ENCODE results near the gene SDK1. TPM values are rescaled to one million over a fixed set of nuclear protein-coding genes. Genes with fewer than 3 reads are reported as not detected.

SDK1 gene
- total RNA-seq, 2 experiments from 2014 or later, result 0.19 to 0.36 TPM

- DNase-seq (ENCODE audit: low spot score), result no peak
- Histone ChIP-seq H3K27ac (ENCODE audit: low read depth, low read length, poor library complexity, severe bottlenecking) (no peak overlapping the region), H3K9me3 (ENCODE audit: low read length) (no peaks in the 10 kb centered on the region), H3K4me1 (ENCODE audit: insufficient read depth, low read length, poor library complexity, severe bottlenecking) (no peaks in the 10 kb centered on the region), H3K4me3 (ENCODE audit: low read depth, low read length, poor library complexity, severe bottlenecking) (no peak overlapping the region), H3K36me3 (ENCODE audit: insufficient read depth, low read length) (no peaks in the 10 kb centered on the region), H3K9me2 (ENCODE audit: insufficient read depth, low read length) (no peaks in the 10 kb centered on the region), H3K79me2 (ENCODE audit: insufficient read depth, low read depth, low read length) (no peaks in the 10 kb centered on the region), H2AFZ (ENCODE audit: low read length) (no peak overlapping the region), H4K20me1 (ENCODE audit: insufficient read depth, low read length) (no peaks in the 10 kb centered on the region), H3K4me2 (ENCODE audit: low read length) (no peak overlapping the region)
- BruUV-seq (replicated peaks), result no TSS peak
- TF ChIP-seq, protein P1, sequence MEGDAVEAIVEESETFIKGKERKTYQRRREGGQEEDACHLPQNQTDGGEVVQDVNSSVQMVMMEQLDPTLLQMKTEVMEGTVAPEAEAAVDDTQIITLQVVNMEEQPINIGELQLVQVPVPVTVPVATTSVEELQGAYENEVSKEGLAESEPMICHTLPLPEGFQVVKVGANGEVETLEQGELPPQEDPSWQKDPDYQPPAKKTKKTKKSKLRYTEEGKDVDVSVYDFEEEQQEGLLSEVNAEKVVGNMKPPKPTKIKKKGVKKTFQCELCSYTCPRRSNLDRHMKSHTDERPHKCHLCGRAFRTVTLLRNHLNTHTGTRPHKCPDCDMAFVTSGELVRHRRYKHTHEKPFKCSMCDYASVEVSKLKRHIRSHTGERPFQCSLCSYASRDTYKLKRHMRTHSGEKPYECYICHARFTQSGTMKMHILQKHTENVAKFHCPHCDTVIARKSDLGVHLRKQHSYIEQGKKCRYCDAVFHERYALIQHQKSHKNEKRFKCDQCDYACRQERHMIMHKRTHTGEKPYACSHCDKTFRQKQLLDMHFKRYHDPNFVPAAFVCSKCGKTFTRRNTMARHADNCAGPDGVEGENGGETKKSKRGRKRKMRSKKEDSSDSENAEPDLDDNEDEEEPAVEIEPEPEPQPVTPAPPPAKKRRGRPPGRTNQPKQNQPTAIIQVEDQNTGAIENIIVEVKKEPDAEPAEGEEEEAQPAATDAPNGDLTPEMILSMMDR (conservative IDR thresholded peaks at IDR 0.05; ENCODE audit: low read length), result no peak
- no peak for TF ChIP-seq EZH2phosphoT487 (IDR thresholded peaks at IDR 0.05; ENCODE audit: borderline replicate concordance, low read depth, low read length)
- ChIA-PET POLR2A (no interaction called here), CTCF (ENCODE audit: unreplicated experiment) (no interaction called here)
- intact Hi-C loops (cut with micrococcal nuclease; ENCODE audit: unreplicated experiment), result no loop called here
Measured at GRCh38 chr7:4144172-4144701, 843.2 kb downstream of the SDK1 start.

DNA sequence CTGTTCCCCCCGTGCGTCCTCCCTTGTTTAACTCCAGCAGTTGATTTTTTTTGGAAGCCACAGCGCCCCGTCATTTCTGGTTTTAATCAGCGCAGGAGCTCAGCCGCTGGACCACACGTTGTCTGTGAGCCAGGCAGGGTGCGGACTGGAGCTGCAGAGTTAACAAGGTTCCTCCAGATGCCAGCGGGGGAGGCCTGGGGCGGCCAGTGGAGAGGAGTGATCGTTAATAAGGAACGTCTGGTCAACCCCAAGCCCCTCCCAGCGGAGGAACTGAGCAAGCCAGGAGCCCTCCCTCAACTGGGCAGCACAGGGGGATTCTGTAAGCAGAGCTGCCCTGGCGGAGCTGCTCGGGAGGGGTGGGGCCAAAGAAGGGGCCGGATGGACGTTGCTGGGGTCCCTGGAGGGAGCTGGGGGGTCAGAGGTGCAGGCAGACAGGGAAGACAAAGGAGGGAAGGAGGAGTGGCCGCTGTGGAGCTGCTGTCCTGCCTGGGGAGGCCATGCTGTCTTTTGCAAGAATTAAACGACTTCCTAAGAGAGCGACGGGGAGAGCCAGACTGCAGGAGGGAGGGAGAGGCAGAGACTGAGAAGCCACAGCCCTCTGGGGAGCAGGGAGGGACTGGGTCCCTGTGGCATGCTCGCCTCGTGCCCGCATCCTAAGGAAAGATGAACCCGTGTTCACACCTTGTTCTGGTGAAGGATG is 843.9 kb downstream of the SDK1 start:
- no TSS peak for BruUV-seq (replicated peaks)
- Histone ChIP-seq H4K20me1 (ENCODE audit: insufficient read depth, low read length) (no peaks in the 10 kb centered on the region), H2AFZ (ENCODE audit: low read length) (no peak overlapping the region), H3K4me3 (ENCODE audit: low read depth, low read length, poor library complexity, severe bottlenecking) (no peak overlapping the region), H3K4me2 (ENCODE audit: low read length) (no peak overlapping the region), H3K79me2 (ENCODE audit: insufficient read depth, low read depth, low read length) (no peaks in the 10 kb centered on the region), H3K27ac (ENCODE audit: low read depth, low read length, poor library complexity, severe bottlenecking) (no peak overlapping the region), H3K9me3 (ENCODE audit: low read length) (no peaks in the 10 kb centered on the region), H3K9me2 (ENCODE audit: insufficient read depth, low read length) (no peaks in the 10 kb centered on the region), H3K4me1 (ENCODE audit: insufficient read depth, low read length, poor library complexity, severe bottlenecking) (no peaks in the 10 kb centered on the region), H3K36me3 (ENCODE audit: insufficient read depth, low read length) (no peaks in the 10 kb centered on the region)
- ChIA-PET CTCF (ENCODE audit: unreplicated experiment) (no interaction called here), POLR2A (no interaction called here)
- TF ChIP-seq, protein P1 (conservative IDR thresholded peaks at IDR 0.05; ENCODE audit: low read length), result no peak
- no peak for TF ChIP-seq EZH2phosphoT487 (IDR thresholded peaks at IDR 0.05; ENCODE audit: borderline replicate concordance, low read depth, low read length)
- intact Hi-C loops (cut with micrococcal nuclease; ENCODE audit: unreplicated experiment), result no loop called here
- DNase-seq (ENCODE audit: low spot score), result no peak

DNA sequence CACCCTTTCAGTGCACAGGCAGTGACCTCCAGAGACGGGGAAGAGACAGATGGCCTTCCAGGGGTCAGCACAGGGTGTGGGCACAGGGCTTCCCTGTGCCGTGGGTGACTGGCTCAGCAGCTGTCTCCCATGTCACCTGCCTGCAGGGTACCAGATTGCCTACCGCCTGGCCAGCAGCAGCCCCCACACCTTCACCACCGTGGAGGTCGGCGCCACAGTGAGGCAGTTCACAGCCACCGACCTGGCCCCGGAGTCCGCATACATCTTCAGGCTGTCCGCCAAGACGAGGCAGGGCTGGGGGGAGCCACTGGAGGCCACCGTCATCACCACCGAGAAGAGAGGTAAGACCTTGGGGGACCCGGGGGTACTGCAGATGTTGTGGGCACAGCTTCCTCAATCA is 844.5 kb downstream of the SDK1 start:
- Histone ChIP-seq H3K4me3 (ENCODE audit: low read depth, low read length, poor library complexity, severe bottlenecking) (no peak overlapping the region), H3K79me2 (ENCODE audit: insufficient read depth, low read depth, low read length) (no peaks in the 10 kb centered on the region), H3K4me2 (ENCODE audit: low read length) (no peak overlapping the region), H3K4me1 (ENCODE audit: insufficient read depth, low read length, poor library complexity, severe bottlenecking) (no peaks in the 10 kb centered on the region), H3K9me3 (ENCODE audit: low read length) (no peaks in the 10 kb centered on the region), H3K36me3 (ENCODE audit: insufficient read depth, low read length) (no peaks in the 10 kb centered on the region), H3K27ac (ENCODE audit: low read depth, low read length, poor library complexity, severe bottlenecking) (no peak overlapping the region), H4K20me1 (ENCODE audit: insufficient read depth, low read length) (no peaks in the 10 kb centered on the region), H3K9me2 (ENCODE audit: insufficient read depth, low read length) (no peaks in the 10 kb centered on the region), H2AFZ (ENCODE audit: low read length) (no peak overlapping the region)
- DNase-seq (ENCODE audit: low spot score), result no peak
- TF ChIP-seq, protein P1 (conservative IDR thresholded peaks at IDR 0.05; ENCODE audit: low read length), result no peak
- no peak for TF ChIP-seq EZH2phosphoT487 (IDR thresholded peaks at IDR 0.05; ENCODE audit: borderline replicate concordance, low read depth, low read length)
- POLR2A ChIA-PET, result no interaction called here
- intact Hi-C loops (cut with micrococcal nuclease; ENCODE audit: unreplicated experiment), result no loop called here
- BruUV-seq (replicated peaks), result no TSS peak
- CTCF ChIA-PET (ENCODE audit: unreplicated experiment), result no interaction called here

All from OCI-LY7 (cell line).